Sigmoid colon (tissue), 7 donors: ENCODE results near the gene MSANTD1. TPM values are rescaled to one million over a fixed set of nuclear protein-coding genes. Genes with fewer than 3 reads are reported as not detected.

Source experiments
- DNase-seq: peaks from one replicate; pipeline ENCODE4 v3.0.0-alpha.2; 2019
- H3K27ac ChIP-seq, 4 donors: fragments of 200-600 bp; sonication (generic); one replicate each; pipeline ENCODE4 v1.5.1; 2016 to 2019; ENCODE audit warnings: mild to moderate bottlenecking in 1 of 4
- H3K27me3 ChIP-seq, 3 donors: fragments of 200-600 bp; sonication (generic); one replicate each; pipeline ENCODE4 v1.5.1; 2019; ENCODE audit warnings: mild to moderate bottlenecking in 1 of 3
- H3K36me3 ChIP-seq, 4 donors: fragments of 200-600 bp; sonication (generic); one replicate each; pipeline ENCODE4 v1.5.1; 2016 to 2019
- H3K4me1 ChIP-seq, 4 donors: fragments of 200-600 bp; sonication (generic); one replicate each; pipeline ENCODE4 v1.5.1; 2017 to 2019
- H3K4me3 ChIP-seq, 4 donors: fragments of 200-600 bp; sonication (generic); one replicate each; pipeline ENCODE4 v1.5.1; 2017 to 2019; ENCODE audit warnings: mild to moderate bottlenecking in 2 of 4, moderate library complexity in 1 of 4
- H3K9me3 ChIP-seq, 4 donors: fragments of 200-600 bp in 3 of 4; sonication (generic) in 3 of 4; one replicate each; pipeline versions ENCODE4 v1.5.1 to v1.6.1; 2013 to 2019
- CTCF ChIP-seq, 4 experiments: fragments of 450-650 bp in 3 of 4; fragments of 200-600 bp in 1 of 4; IDR thresholded peaks; one replicate each; pipeline ENCODE4 v1.5.1; 2016 to 2019; ENCODE audit warnings: antibody characterized with exemption in 4 of 4, mild to moderate bottlenecking in 3 of 4, moderate library complexity in 2 of 4
- EP300 ChIP-seq, 4 donors: sonication (generic); formaldehyde crosslinking; IDR thresholded peaks; one replicate each; pipeline ENCODE4 v1.6.1; 2017; ENCODE audit warnings: antibody characterized with exemption in 4 of 4
- POLR2A ChIP-seq, 2 donors: fragments of 450-650 bp; IDR thresholded peaks; one replicate each; pipeline ENCODE4 v1.6.1; 2016; ENCODE audit warnings: antibody characterized with exemption in 2 of 2, mild to moderate bottlenecking in 2 of 2, moderate library complexity in 2 of 2
- POLR2AphosphoS5 ChIP-seq, 4 donors: sonication (generic); formaldehyde crosslinking; IDR thresholded peaks; one replicate each; pipeline ENCODE4 v1.6.1; 2017; ENCODE audit warnings: antibody characterized with exemption in 4 of 4
- WGBS, 2 donors: extraction: QIAGEN DNeasy Blood & Tissue Kit; methylation state at CpG; one replicate each; pipeline ENCODE4 v1.1.7; 2013; 5-methylcytosine and 5-hydroxymethylcytosine counted together
- intact Hi-C: fragments of 100-400 bp; cut with DNase I; formaldehyde crosslinking; loops from one replicate; pipeline ENCODE4 v1.15.1; 2023
- polyA plus RNA-seq, 3 donors: library from polyadenylated mRNA; stranded (reverse); fragments of 200-250 nt; gene quantifications; one replicate each; pipeline ENCODE4 v1.2.3, GENCODE V29; 2013
- total RNA-seq, 4 donors: library from RNA; depleted of rRNA; stranded (reverse); fragments of >200 nt; gene quantifications; one replicate each; pipeline ENCODE4 v1.1.0, GENCODE V29; 2016
- donor health status: healthy with polysubstance abuse.
- donor health status: Bipolar disorder and iron deficiency.
- donor health status: healthy.

MSANTD1 gene
- total and polyA plus RNA-seq, 7 donors = under 0.01 to 1.2 (median 0.40) TPM; not detected in 1

- DNase-seq = no peak
- 92% methylated on average over 12 of the region's 12 CpGs for WGBS, 2 donors
- Histone ChIP-seq H3K27me3 (no peaks in the 10 kb centered on the region), H3K9me3 (no peaks in the 10 kb centered on the region), H3K4me3 (no peak overlapping the region), H3K4me1 (peaks cover 0 to 21% (median 19%) of the 10 kb centered on the region in 4 donors), H3K36me3 (no peaks in the 10 kb centered on the region), H3K27ac (no peak overlapping the region)
- intact Hi-C loops = loop anchor here (10.0 kb wide), 3 partner anchors 91 to 331 kb away; partner anchors contain the start of genes GRK4, HTT, HTT-AS and NOP14
- TF ChIP-seq EP300 (IDR thresholded peaks at IDR 0.05) (no peak), CTCF (IDR thresholded peaks at IDR 0.05) (no peak), POLR2A (IDR thresholded peaks at IDR 0.05) (no peak), POLR2AphosphoS5 (IDR thresholded peaks at IDR 0.05) (no peak)
Measured at GRCh38 chr4:3295837-3296624, 47.1 kb downstream of the MSANTD1 start.

- Histone ChIP-seq H3K27me3 (no peaks in the 10 kb centered on the region), H3K36me3 (no peaks in the 10 kb centered on the region), H3K9me3 (no peaks in the 10 kb centered on the region), H3K4me1 (peaks cover 0 to 16% (median 13%) of the 10 kb centered on the region in 4 donors), H3K4me3 (no peak overlapping the region), H3K27ac (no peak overlapping the region)
- intact Hi-C loops = loop anchor here (10.0 kb wide), 3 partner anchors 92 to 332 kb away; partner anchors contain the start of genes GRK4, HTT, HTT-AS and NOP14
- no peak for TF ChIP-seq POLR2A (IDR thresholded peaks at IDR 0.05)
- no peak for TF ChIP-seq POLR2AphosphoS5 (IDR thresholded peaks at IDR 0.05)
- no peak for TF ChIP-seq CTCF (IDR thresholded peaks at IDR 0.05)
- no peak for TF ChIP-seq EP300 (IDR thresholded peaks at IDR 0.05)
- WGBS, 2 donors = 93 to 94% methylated on average over 8 of the region's 8 CpGs
- DNase-seq = no peak
Measured at GRCh38 chr4:3296651-3297050, 47.7 kb downstream of the MSANTD1 start.

GRCh38 chr4:3297066-3297859 is 48.3 kb downstream of the MSANTD1 start:
- no peak for DNase-seq
- Histone ChIP-seq H3K36me3 (no peaks in the 10 kb centered on the region), H3K4me3 (no peak overlapping the region), H3K4me1 (peaks cover 0 to 13% (median 11%) of the 10 kb centered on the region in 4 donors), H3K9me3 (no peaks in the 10 kb centered on the region), H3K27me3 (no peaks in the 10 kb centered on the region), H3K27ac (no peak overlapping the region)
- WGBS, 2 donors = 94 to 96% methylated on average over 13 of the region's 13 CpGs
- intact Hi-C loops = loop anchor here (10.0 kb wide), 3 partner anchors 92 to 332 kb away; partner anchors contain the start of genes GRK4, HTT, HTT-AS and NOP14
- TF ChIP-seq POLR2A (IDR thresholded peaks at IDR 0.05) (no peak), POLR2AphosphoS5 (IDR thresholded peaks at IDR 0.05) (no peak), CTCF (IDR thresholded peaks at IDR 0.05) (no peak)

GRCh38 chr4:3299122-3299975 is 50.4 kb downstream of the MSANTD1 start:
- intact Hi-C loops = loop anchor here (10.0 kb wide), 3 partner anchors 95 to 335 kb away; partner anchors contain the start of genes GRK4, HTT, HTT-AS and NOP14
- DNase-seq = no peak
- TF ChIP-seq CTCF (IDR thresholded peaks at IDR 0.05) = no peak
- TF ChIP-seq POLR2AphosphoS5 (IDR thresholded peaks at IDR 0.05) = no peak
- no peak for TF ChIP-seq POLR2A (IDR thresholded peaks at IDR 0.05)
- TF ChIP-seq EP300 (IDR thresholded peaks at IDR 0.05) = no peak
- 79% methylated on average over 9 of the region's 9 CpGs for WGBS, 2 donors
- Histone ChIP-seq H3K4me1 (peaks cover 0 to 6% (median 4%) of the 10 kb centered on the region in 4 donors), H3K27ac (no peak overlapping the region), H3K9me3 (no peaks in the 10 kb centered on the region), H3K36me3 (no peaks in the 10 kb centered on the region), H3K27me3 (no peaks in the 10 kb centered on the region), H3K4me3 (no peak overlapping the region)
